HPDE6-E6E7 (cell line): ENCODE data around the gene SYNDIG1.

ENCODE experiments used
- DNase-seq: peaks from one replicate; pipeline ENCODE4 v3.0.0; 2011; ENCODE audit warnings: missing footprints; ENCODE audit errors: extremely low spot score

SYNDIG1 gene

DNA sequence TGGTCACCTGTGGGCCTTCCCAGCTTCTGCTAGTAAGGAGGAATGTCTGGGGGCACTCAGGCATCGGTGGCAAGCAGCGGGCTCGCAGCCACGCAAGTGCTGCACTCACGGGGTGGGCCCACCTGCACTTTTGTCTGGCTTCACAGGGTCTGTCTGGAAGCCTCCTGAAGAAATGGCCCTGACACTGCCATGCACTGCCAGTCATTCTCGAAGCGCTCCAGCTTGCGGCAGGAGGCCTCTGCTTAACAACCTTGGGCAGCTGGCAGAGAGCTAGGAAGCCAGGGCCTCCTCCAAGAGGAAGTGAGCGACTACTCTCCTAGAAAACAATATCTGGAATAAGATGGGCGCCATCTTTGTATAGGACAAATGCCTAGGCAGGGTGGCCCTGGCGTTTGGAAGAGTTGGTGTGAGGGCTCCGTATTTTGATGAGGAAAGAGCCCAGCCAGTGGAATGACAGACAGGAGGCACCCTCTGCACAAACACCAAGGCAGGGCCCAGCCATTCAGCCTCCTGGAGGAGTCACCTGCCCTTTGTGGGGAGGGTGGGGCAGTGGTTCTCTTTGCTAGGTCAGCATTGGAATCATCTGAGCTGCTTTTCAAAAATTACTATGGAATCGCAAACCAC is 113.9 kb downstream of the SYNDIG1 start:
- DNase-seq, result no peak

DNA sequence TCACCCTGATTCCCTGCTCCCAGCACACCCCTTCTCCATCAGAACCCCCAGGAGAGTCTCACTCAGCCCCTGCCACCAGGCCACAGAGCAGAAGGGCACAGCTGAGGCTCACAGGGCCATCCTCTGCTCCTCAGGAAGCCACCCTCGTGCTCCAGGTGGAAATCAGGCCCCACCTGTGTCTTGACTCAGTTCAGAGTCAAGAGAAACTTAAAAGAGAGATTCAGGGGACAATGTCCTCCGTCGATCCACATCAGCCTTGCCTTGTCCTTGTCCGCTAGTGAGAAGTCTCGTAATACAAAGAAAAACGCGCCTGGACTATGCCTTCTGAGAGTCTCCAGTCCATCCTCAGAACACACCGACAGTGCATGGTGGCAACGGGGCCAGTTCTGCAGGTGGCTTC is 114.6 kb downstream of the SYNDIG1 start:
- no peak for DNase-seq

DNA sequence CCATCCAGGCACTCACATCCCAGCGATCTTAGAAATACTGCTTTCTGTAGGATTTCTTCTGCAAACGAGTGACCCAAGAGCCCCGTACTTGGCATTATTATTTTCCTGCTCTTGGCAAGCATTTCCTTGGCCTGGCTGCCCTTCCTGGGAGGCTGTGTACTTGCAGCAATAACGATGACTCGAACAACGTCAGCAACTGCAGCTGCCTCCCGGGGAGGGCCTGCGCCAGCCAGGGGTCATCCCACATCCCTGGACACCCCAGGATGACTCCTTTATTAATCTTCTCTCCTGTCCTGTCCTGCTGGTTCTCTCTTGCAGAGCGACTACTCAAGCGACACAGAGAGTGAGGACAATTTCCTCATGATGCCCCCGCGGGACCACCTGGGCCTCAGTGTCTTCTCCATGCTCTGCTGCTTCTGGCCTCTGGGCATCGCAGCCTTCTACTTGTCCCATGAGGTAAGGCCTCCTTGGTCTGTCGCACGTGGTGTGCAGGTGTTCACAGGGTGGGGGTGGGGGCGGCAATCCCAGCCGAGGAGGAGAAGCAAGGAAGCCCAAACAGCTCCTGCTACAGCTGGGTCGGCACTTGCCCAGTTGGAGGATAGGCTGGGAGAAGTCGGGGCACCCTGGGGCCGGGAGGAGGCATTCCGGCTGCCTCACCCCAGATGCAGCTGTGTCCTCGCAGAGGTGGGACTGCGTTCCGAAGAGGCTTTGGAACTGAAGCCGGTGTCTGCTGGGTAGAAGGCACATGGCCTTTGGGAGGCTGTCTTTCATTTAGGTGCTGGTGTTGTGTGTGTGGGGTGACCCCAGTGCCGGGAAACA is 115.3 kb downstream of the SYNDIG1 start:
- no peak for DNase-seq

DNA sequence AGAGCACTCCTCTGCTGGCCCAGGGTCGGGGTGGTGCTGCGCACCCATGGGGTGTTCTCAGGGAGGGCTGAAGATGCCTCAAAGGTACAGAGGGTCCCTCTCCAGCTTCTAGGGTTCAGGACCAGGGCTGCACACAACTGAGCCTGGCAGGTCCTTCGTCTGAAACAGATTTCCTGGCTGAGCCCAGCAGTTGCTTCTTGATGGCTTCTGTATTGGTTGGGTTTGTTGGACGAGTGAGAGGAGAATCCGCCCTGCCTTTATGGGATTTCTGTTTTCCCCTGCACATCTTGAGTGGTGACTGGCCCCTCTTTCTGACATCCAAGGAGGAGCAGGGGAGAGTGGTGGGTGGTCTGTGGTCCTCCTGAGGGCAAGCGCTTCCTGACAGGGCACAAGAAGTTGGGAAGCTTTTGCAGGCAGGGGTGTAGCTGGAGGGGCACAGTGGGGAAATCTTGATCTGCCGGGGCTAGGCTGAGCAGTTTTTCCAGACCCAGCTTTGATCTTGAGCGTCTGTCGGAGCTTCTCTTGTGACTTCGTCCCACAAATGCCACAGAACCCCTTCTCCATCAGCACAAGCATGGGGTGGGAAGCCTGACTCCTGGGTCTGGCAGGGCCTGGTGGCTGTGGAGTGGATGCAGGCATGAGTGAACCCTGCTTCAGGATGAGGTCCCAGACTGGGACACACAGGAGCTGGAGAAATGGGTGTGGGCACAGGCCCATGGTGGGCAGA is 116.5 kb downstream of the SYNDIG1 start:
- DNase-seq, result no peak

DNA sequence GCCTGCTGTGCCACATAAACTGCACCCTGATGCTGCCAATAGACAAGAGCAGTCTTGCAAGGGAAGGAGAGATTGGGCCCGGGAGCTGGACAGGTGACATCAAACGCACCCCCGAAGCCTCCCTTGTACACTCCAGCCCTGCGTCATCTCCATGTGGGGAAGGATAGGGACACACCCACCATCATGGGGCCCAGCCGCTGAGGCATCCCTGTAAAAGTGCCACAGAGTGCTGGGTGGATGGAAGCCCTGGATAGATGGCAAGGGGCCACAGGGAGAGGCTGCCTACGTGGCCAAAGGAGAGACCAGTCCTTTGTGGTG is 117.1 kb downstream of the SYNDIG1 start:
- no peak for DNase-seq

DNA sequence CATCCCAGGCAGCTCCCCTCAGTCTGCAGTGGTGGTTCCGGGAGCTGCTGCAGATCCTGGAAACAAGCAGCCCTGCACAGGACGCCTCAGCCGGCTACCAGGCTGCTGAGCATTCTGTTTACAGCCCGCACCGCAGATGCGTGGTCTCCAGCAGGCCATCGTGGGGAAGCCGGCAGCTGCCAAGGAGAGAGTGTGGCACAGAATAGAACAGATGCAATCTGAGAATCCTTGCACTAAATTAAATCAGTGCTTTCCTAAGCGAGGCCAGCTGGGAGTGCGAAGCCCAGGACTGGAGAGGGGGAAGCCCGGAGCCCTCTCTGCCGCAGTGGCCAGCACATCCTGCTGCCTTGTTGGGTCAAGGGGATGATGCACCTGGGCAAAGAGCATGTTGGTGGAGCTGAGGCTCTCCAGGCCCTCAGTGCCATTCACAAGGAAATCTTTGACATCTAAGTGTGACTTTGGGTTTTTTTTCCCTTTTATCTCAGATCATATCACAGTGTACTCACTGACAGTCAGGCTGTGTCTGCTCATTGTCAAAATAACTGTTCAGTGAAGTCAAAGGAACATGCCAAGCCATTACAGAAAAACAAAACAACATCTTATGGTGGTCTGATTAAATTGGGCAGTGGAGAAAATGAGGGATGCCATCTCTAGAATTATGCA is 118.1 kb downstream of the SYNDIG1 start:
- DNase-seq, result no peak

DNA sequence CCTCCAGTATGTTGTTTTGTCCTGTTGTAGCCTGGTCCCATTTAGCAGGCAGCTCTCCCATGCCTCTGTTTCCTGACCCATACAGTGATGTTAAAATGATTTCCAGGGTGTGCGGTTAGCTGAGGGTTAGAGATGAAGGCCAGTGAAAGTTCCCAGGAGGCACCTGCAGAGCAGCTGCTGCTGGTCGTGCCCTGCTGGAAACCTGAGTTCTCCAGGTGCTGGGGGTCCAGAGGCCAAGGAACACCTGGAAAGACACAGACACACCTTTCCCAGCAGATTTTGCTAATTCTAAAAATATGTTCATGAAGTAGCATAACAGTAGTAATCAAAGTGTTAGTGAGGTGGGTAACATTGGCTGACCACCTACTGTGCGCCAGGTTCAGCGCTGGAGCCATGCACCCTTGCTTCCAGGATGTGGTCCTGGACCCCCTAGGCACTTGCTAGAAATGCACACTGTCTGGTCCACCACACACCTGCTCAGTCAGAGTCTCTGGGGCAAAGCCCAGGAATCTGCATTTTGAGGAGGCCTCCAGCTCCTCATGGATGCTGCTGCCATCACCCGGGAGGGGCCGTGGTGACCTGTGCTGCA is 118.7 kb downstream of the SYNDIG1 start:
- DNase-seq, result no peak

DNA sequence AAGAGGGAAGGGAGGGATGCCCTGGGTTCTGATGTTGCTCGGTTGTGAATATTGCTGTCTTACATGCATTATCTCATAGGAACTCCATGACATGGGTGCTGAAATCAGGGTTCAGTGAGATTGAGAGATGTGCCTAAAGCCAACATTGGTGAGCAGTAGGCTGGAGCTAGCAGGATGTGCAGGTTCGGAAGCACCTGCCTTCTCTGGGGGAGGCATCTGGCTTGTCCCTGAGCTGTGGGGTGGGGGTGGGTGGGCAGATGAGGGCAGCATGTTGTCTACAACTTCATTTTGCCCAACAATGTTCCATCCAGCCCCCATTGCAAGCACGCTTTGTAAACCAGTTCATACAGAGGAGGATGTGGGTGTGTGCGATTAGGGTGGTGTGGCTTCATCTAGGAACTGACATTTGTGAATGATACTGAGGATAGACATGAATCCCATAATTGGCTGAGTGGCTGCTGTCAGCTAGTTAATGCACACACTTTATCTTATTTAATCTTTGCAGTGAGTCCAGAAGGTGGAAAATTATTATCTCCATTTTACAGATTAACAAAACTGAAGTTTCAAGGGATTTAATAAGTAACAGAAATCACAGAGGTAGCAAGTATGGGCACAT is 119.4 kb downstream of the SYNDIG1 start:
- no peak for DNase-seq

DNA sequence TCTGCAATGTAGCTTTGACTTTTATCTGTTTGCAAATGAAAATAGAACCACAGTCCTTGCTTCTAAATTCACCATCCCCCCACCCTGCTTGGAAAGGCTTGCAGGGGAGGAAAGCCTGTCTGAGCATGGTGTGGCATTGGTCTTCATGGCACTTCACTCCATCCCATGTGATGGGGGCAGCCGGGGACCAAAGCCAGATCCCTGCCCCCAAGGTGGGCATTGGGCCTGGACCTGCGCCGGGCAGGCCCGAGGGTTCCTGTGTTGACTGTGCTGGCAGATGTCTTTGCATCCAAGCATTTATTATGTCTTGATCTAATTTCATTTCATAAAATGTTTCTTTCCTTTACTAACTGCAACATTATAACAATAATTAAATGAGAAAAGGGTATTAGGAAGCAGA is 120.0 kb downstream of the SYNDIG1 start:
- no peak for DNase-seq

DNA sequence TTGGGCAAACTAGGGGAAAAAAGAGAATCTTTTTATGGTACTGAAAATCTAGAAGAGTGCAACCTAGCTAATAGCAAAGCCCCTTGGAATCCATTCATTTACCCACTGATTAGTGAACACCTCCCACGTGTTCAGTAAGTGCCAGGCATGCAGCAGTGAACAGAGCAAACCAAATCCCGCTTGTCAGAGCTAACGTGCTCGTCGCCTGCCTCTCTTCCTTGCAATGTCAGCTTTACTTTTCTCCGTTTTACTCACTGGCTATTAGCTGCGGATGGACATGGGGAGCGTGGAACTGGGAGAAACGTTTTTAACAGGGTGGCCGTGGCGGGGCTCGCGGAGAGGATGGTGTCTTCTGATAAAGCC is 120.4 kb downstream of the SYNDIG1 start:
- no peak for DNase-seq

DNA sequence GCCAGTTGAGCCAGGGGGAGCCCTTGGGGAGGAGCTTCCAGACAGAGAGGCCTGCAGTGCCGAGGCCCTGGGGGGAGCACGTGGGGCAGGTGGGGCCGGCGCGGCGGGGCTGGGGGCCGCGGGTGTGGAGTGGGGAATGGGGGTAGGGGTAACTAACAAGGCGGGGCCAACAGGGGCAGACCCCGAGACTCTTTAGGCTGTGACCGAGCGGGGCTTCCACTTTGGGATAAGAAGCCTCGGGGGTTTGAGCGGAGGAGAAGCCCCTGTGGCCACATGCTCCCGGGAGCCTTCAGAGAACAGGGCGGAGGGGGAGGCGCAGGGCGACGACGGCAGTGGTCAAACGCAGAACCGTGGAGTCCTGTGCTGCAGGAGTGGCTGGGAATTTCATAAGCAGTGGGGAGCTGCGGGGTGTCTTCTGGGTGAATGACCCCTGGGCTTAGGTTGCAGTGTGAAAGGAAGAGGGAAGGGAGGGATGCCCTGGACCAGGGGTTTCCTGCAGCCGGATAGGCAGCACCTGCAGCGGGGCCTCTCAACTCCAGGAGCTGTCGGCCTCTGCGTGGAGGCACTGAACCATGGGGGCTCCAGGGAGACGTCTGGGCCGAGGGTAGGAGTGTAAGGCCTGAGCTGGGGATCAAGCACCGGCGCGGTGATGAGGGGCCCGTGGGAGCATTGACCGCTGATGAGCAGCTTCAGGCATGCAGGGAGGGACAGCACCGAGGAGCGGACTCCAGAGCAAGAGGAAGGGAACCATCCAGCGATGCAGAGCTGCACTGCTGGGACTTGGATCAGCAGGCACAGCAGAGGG is 121.0 kb downstream of the SYNDIG1 start:
- DNase-seq, result no peak

DNA sequence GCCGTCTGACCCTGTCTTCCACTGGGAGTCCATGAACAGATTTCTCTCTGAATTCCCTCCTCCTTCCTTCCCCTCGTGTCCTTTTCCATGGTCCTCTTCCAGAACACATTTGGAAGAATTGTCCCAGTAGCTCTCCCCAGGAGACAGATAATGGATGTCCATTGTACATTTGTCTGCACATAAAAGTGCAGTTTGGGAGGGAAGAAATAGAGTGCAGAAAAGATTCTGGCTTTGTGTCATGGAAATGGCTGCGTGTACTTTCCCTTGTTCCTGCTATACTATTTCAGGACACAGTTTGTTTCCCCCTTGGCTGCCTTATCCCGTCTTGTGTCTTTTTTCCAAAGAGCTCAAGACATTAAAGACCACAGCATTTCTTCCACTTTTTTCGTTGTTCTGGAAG is 127.6 kb downstream of the SYNDIG1 start:
- DNase-seq, result no peak

DNA sequence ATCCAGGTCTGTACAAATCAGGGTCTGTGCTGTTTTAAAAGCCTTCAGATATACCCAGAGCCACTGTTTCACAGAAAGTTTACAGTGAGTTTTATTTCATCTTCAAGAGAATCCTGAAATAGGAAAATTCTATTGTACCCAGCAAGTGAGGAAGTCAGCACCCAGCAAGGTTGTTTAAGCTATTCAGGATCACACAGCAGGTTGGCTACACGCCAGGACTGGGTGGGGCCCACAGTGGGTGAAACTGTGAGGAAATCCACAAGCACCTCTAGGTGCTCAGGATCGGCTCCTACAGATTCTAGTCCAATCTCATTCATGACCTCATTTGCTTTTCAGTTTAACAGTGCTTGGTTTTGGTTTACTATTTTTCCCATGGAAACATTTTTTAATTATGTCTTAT is 128.9 kb downstream of the SYNDIG1 start:
- DNase-seq, result no peak

DNA sequence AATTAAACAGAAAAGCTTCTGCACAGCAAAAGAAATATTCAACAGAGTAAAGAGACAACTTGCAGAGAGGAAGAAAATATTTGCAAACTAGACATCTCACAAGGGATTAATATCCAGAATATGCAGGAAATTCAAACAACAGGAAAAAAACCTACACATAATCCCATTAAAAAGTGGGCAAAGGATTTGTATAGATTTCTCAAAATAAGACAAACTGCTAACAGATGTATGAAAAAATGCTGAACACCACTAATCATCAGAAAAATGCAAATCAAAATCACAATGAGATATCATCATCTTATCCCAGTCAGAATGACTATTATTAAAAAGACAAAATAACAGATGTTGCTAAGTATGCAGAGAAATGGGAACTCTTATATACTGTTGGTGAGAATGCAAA is 129.6 kb downstream of the SYNDIG1 start:
- DNase-seq, result no peak

DNA sequence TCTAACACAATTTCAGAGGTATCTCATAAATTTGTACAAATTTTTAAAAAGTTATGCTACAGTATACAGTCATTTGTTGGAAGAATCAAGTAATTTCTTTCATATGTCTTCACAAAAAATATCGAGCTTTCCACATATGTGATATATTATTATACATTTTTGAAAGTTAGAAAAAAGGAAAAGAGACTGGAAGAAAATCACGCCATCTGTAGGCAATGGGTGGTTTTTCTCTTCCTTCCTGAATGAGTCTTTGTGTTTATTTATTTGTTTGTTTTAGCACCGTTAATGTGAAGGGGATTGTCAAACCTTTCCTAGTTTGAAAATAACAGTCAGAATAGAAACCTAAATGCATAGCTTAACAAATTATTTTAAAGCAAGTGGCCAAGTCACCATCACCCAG is 130.6 kb downstream of the SYNDIG1 start:
- DNase-seq, result no peak

DNA sequence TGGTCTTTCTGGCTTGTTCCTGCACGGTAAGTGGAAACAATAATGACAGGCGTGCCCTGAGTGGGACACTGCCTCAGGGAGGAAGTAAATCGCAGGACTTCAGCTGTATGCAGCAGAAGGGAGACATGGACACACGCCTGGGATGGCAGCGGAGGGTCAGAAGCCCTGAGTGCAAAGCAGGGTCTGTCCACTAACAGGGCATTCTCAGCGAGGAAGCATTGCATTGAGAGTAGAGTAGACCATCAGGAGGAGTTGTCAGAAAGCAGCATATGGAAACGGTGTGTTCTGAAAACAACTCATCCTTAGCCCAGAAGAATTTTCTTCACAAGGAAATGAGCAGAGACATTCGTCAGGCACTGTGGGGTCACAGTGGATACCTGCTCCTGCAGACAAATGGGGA is 134.0 kb downstream of the SYNDIG1 start:
- no peak for DNase-seq

DNA sequence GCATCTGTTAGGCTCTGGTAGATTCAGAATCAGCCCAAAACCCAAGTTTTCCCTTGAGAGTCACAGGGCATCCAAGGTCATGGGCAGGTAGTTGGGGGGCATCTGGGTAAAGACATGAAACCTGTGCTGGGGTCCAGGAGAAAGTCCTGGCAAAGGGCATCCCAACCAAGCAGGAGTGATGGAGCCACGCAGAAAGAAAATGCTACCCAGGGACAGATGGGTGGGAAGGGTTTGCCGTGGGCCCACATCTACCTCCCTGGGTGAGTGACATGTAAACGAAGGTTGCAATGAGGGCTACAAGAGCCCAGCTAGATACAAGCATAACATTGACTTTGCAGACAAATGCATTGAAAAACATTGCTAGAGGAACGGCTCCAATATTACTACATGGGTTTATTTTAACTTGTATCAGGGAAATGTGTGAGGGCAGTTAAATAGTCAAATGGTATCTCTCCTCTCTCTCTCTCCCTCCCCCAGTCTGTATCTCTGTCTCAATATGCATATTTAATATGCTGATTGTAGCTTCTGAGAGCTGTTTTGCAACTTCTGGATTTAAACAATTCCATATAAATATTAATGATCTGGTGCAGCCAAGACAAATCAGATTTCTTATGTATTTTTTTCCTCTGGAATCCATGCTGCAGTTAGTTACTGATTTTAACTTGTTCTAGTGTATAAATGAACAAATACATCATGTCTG is 135.7 kb downstream of the SYNDIG1 start:
- no peak for DNase-seq

DNA sequence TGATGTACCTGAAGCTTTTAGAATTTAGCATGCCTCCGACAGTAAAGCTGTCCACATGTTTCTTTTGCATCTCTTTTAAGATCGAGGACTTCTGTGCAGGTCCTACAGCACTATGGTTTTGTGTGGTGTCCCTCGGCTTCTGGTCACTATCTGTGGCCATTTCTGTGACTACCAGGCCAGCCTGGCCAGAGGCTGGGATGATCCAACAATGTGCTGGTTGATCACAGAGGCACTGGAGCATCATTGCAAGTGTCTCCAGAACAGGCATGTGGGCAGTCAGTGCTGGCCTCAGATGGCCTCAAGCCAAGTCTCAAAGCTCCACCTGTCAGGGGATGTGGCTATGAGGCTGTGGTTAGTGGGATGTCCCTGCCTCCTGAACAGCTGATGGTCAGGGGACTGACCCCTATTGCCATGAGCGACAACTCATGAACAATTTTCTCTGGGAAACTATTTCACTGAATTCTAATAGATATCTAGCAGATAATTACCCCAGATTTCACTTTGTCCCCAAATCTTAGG is 136.6 kb downstream of the SYNDIG1 start:
- DNase-seq, result no peak

DNA sequence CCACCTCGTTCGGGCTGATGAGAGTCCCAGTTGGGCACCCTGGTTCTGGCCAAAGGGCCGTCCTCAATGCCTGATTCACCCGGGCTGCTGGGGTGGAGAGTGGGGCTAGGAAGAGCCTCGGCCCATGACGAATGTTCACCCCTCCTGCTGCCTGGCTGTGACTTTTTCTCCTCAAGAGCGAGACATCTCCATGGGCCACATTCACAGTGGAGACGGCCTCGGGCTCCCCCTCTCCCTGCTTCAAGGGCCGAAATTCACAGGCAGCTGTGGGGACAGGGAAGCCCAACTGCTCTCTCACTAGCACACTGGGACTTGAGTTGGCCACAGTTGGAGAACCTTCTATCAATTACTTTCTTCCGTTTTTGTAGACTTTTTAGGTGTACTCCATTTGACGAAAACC is 138.0 kb downstream of the SYNDIG1 start:
- DNase-seq, result no peak
